SH-SY5Y (cell line): Measurements from ENCODE around the gene DCAF15.

Experiments used
- GATA2 ChIP-seq: IDR thresholded peaks from 2 replicates; pipeline ENCODE4 v1.6.1; 2011; ENCODE audit warnings: mild to moderate bottlenecking, low read depth, low read length
- GATA3 ChIP-seq: IDR thresholded peaks from 2 replicates; pipeline ENCODE4 v1.6.1; 2011; ENCODE audit warnings: low read depth, mild to moderate bottlenecking, low read length, moderate library complexity

The DCAF15 gene

GRCh38 chr19:13998426-13998825 is 46.1 kb downstream of the DCAF15 start:
- no peak for TF ChIP-seq GATA3
- TF ChIP-seq GATA2: no peak

- no peak for TF ChIP-seq GATA3
- no peak for TF ChIP-seq GATA2
Observed at GRCh38 chr19:13999085-13999484, 46.8 kb downstream of the DCAF15 start.

DNA sequence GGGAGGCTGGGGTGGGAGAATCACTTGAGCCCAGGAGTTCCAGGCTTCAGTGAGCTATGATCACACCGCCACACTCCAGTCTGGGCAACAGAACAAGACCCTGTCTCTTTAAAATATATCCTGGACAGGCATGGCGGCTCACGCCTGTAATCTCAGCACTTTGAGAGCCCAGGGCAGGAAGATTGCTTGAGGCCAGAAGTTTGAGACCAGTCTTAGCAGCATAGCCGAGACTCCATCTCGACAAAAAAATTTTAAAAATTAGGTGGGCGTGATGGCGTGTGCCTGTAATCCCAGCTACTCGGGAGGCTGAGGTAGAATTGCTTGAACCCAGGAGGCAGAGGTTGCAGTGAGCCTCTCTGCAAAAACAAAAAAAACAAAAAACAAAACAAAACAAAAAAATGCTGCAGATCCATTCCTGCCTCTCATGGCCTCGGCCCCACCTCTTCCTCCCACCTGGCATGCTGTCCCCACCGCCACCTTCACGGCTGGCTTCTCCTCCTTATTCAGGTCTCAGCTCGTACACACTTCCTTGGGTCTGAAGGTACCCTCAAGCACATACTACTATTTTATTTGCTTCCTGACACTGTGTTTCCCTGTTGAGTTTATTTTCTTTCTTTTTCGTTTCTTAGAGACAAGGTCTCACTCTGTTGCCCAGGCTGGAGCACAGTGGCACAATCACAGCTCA is 48.5 kb downstream of the DCAF15 start:
- TF ChIP-seq GATA2: no peak
- TF ChIP-seq GATA3: no peak

- no peak for TF ChIP-seq GATA3
- TF ChIP-seq GATA2: no peak
Observed at GRCh38 chr19:14002571-14003250, 50.4 kb downstream of the DCAF15 start.

DNA sequence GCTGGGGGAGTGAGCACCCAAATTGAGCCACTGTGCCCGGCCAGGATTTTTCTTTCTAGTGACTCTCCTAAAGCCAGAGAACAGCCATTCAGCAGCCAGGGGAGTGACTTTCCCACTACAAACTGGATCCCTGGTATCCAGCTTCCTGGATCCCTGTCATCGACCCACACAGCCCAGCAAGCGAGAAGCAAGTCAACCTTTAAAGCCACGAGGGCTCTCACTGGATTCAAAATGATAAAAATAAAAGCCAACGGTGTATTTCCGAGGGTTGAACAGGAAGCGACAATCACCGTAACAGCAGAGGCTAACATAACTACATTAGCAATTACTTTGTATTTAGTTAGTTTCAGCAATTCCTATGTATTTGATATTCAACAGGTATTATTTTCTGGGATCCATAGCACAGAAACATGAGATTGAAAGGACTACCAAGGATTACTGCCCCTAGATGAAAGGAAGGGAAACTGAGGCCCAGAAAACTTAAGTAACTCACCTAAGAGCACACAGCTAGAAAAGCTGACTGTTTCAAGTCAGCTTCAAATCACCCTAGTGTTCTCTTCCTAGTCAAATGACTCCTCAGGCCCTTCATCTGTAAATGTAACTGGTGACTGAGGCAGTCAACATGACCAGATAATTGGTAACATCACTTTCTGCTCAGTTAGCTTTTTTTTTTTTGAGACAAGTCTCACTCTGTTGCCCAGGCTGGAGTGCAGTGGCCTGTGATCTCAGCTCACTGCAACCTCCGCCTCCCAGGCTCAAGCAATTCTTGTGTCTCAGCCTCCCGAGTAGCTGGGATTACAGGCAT is 51.1 kb downstream of the DCAF15 start:
- TF ChIP-seq GATA2 (no peak), GATA3 (no peak)

DNA sequence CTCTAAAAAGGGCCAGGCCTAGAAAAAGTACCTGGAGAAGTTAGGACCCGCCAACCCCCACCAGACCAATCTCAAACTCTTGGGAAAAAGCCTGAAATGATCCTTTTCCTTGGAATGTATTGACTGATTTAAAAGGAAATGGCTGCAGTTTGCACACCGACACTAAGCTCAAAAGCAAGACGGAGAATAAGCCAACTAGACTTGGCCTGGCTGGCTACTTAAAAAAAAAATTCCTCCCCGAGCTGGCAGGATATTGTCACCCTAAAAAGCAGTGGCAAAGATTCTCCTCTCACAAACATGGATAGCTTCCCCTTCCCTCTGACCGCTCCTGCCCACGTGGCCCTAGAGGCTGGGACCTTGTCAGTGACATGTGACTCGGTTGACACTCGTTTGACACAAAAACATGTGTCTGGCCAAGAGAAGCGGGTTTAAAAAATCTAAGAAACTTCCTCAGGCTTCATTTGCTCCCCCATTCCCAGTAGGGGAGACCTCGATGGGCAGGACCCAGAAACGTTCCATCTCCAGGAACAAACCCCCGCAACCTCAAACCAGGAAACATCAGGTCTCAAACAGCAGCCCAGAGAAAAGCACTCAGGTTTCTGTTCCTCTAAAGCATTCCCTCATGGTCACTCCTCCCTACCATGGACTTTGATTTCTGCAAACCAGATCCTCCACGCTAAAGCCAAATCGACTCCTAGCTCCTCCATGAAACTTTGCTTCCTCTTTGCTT is 52.5 kb downstream of the DCAF15 start:
- TF ChIP-seq GATA3: no peak
- no peak for TF ChIP-seq GATA2

DNA sequence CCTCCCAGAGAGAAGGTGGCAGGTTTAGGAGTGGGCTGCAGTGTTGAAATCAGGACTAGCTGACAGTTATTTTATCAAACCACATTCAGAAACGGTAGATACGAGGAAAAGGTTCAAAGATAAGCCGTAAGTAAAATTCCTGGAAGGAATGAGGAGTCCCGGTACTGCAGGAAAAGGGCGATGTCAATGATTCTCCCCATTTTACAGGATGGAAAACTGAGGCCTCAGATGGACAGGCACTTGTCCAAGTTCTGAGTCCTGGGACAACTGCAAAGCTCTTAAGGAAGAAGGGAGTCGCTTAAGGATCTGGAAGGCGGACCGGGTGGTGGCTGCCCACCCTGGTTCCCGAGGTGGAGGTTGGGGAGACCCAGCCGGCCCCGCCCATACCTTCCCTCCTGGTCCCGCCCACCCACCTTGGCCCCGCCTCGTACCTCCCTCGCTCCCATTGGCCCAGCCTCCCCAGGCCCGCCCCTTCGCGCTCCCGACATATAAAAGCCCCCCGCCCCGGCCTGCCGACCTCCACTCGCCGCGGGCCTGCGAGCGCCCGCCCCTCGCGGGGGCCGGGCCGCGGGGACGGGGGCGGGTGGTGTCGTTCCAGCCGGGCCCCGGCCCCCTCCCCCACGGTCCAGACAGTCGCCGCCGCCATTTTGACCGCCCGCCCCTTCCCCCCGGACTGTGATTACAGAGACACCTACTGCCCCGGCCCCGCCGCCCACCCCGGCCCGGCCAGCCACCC is 53.2 kb downstream of the DCAF15 start:
- TF ChIP-seq GATA2 (no peak), GATA3 (no peak)

GRCh38 chr19:14006085-14006765 is 53.9 kb downstream of the DCAF15 start, which contains the start of gene RFX1:
RFX1 (minus strand) TSS chr19:14006320; CDS start chr19:13993843, 12,477 bp downstream.
- no peak for TF ChIP-seq GATA3
- no peak for TF ChIP-seq GATA2

- no peak for TF ChIP-seq GATA3
- no peak for TF ChIP-seq GATA2
Observed at GRCh38 chr19:14006766-14007562, 54.7 kb downstream of the DCAF15 start.
